HG03060 (cell line): ENCODE results near the gene CA11.

Source experiments
- ATAC-seq: cut with Tn5 transposase; IDR thresholded peaks from one replicate; pipeline ENCODE4 v1.9.1; 2021; ENCODE audit warnings: low read depth, moderate number of reproducible peaks; ENCODE audit not compliant: unreplicated experiment

The CA11 gene

GRCh38 chr19:48616041-48616436 lies 29.9 kb downstream of the CA11 start:
- ATAC-seq: no peak

GRCh38 chr19:48615231-48616040 lies 30.6 kb downstream of the CA11 start:
- no peak for ATAC-seq

- ATAC-seq: no peak
These were observed 31.4 kb downstream of the CA11 start, which contains the start of gene FAM83E for GRCh38 chr19:48614436-48615230. Gene FAM83E (minus strand): TSS chr19:48615076. CDS start chr19:48613372, 1,704 bp downstream.

- ATAC-seq: no peak
These were observed 32.0 kb downstream of the CA11 start for GRCh38 chr19:48613852-48614435.

- ATAC-seq: no peak
These were observed 32.7 kb downstream of the CA11 start for GRCh38 chr19:48613024-48613851.

- ATAC-seq: no peak
These were observed 34.1 kb downstream of the CA11 start for GRCh38 chr19:48611872-48612271.

GRCh38 chr19:48609571-48610108 lies 36.3 kb downstream of the CA11 start:
- no peak for ATAC-seq

- ATAC-seq: no peak
These were observed 37.2 kb downstream of the CA11 start for GRCh38 chr19:48608798-48609263.

- ATAC-seq: no peak
These were observed 38.6 kb downstream of the CA11 start for GRCh38 chr19:48607359-48607755.

- no peak for ATAC-seq
These were observed 39.3 kb downstream of the CA11 start, which contains the start of gene SPACA4 for GRCh38 chr19:48606463-48607358. Gene SPACA4 (plus strand): TSS chr19:48606742. CDS start chr19:48606979, 237 bp downstream.

- no peak for ATAC-seq
These were observed 42.1 kb downstream of the CA11 start for GRCh38 chr19:48603850-48604249.

GRCh38 chr19:48603449-48603848 lies 42.5 kb downstream of the CA11 start:
- no peak for ATAC-seq

- ATAC-seq: no peak
These were observed 43.0 kb downstream of the CA11 start for GRCh38 chr19:48603001-48603400.

GRCh38 chr19:48600679-48601417 lies 45.1 kb downstream of the CA11 start:
- no peak for ATAC-seq

GRCh38 chr19:48598996-48599700 lies 46.8 kb downstream of the CA11 start:
- no peak for ATAC-seq

- no peak for ATAC-seq
These were observed 49.1 kb downstream of the CA11 start for GRCh38 chr19:48596679-48597465.

GRCh38 chr19:48596237-48596636 lies 49.8 kb downstream of the CA11 start:
- no peak for ATAC-seq
